PC-9 (cell line): ENCODE results near the gene SPATA31D3. TPM values are rescaled to one million over a fixed set of nuclear protein-coding genes. Genes with fewer than 3 reads are reported as not detected.
A peak's percentile ranks its signal among the peaks of the same experiment; 100 is the strongest.
"Not testable (repeated sequence)": the region's sequence is repeated elsewhere in the genome, so short reads cannot be mapped to it uniquely, and the experiment has no call there.

Experiments used
- BruUV-seq: library from RNA; stranded (reverse); fragments of 400-500 nt; replicated peaks from 2 replicates; lab custom pipeline; 2021; lab: Mats Ljungman, UMichigan
- CTCF ChIA-PET: fragments of 300-600 bp; sonication (Branson Sonifier 250); formaldehyde crosslinking; loops from one replicate; lab custom pipeline; 2022; ENCODE audit warnings: antibody characterized with exemption; lab: Charles Lee
- POLR2A ChIA-PET: fragments of 300-600 bp; sonication (Branson Sonifier 250); formaldehyde crosslinking; loops from one replicate; lab custom pipeline; 2022; ENCODE audit warnings: antibody characterized with exemption; ENCODE audit not compliant: unreplicated experiment; lab: Charles Lee
- DNase-seq, 2 experiments: peaks; one replicate each; pipeline versions ENCODE4 v3.0.0 to v3.0.0-alpha.2; 2015 to 2022; ENCODE audit warnings: mixed read lengths in 1 of 2
- H2AFZ ChIP-seq: fragments of 200-600 bp; sonication (generic); 2 replicates; pipeline ENCODE4 v1.8.1; 2017; ENCODE audit warnings: antibody characterized with exemption
- H3F3A ChIP-seq: fragments of 200-600 bp; sonication (generic); 2 replicates; pipeline ENCODE4 v1.8.1; 2017; ENCODE audit warnings: antibody characterized with exemption, mild to moderate bottlenecking, low read depth; ENCODE audit not compliant: insufficient read depth
- H3K27ac ChIP-seq: fragments of 200-600 bp; sonication (generic); 2 replicates; pipeline ENCODE4 v1.6.1; 2016; ENCODE audit warnings: mixed run types
- H3K27me3 ChIP-seq: fragments of 200-600 bp; sonication (generic); 2 replicates; pipeline ENCODE4 v1.6.1; 2016; ENCODE audit warnings: low read depth, mixed run types; ENCODE audit not compliant: insufficient read depth
- H3K36me3 ChIP-seq: fragments of 200-600 bp; sonication (generic); 2 replicates; pipeline ENCODE4 v1.6.1; 2016; ENCODE audit warnings: low read depth, mixed run types
- H3K4me1 ChIP-seq: fragments of 200-600 bp; sonication (generic); replicated peaks from 2 replicates; pipeline ENCODE4 v1.6.1; 2016; ENCODE audit warnings: mixed run types; ENCODE audit not compliant: insufficient read depth
- H3K4me2 ChIP-seq: fragments of 200-600 bp; sonication (generic); 2 replicates; pipeline ENCODE4 v1.6.1; 2017; ENCODE audit warnings: mixed run types
- H3K4me3 ChIP-seq: fragments of 200-600 bp; sonication (generic); 2 replicates; pipeline ENCODE4 v1.6.1; 2016; ENCODE audit warnings: mixed run types
- H3K79me2 ChIP-seq: fragments of 200-600 bp; sonication (generic); 2 replicates; pipeline ENCODE4 v1.6.1; 2017; ENCODE audit warnings: low read depth, mixed run types
- H3K9me2 ChIP-seq: fragments of 200-600 bp; sonication (generic); 2 replicates; pipeline ENCODE4 v1.8.1; 2017; ENCODE audit warnings: mild to moderate bottlenecking; ENCODE audit not compliant: insufficient read depth
- H3K9me3 ChIP-seq: fragments of 200-600 bp; sonication (generic); 2 replicates; pipeline ENCODE4 v1.8.1; 2016; ENCODE audit warnings: low read depth; ENCODE audit not compliant: insufficient read depth
- H4K20me1 ChIP-seq: fragments of 200-600 bp; sonication (generic); 2 replicates; pipeline ENCODE4 v1.8.1; 2017; ENCODE audit not compliant: insufficient read depth
- CTCF ChIP-seq: fragments of 200-600 bp; sonication (generic); conservative IDR thresholded peaks from 2 replicates; pipeline ENCODE4 v1.6.1; 2017; ENCODE audit warnings: mixed run types, antibody characterized with exemption, mild to moderate bottlenecking, moderate library complexity
- EZH2 ChIP-seq: fragments of 200-600 bp; sonication (generic); IDR thresholded peaks from 2 replicates; pipeline ENCODE4 v1.8.0; 2017; ENCODE audit warnings: antibody characterized with exemption, low read depth
- intact Hi-C: fragments of 100-400 bp; cut with micrococcal nuclease; formaldehyde crosslinking; loops from one replicate; pipeline ENCODE4 v1.10.0; 2022; ENCODE audit not compliant: unreplicated experiment
- total RNA-seq: library from RNA; stranded (reverse); gene quantifications from 2 replicates; pipeline ENCODE4 v1.2.3, GENCODE V29; 2021

The SPATA31D3 gene
- total RNA-seq, 1 experiment from 2014 or later = not detected

DNA sequence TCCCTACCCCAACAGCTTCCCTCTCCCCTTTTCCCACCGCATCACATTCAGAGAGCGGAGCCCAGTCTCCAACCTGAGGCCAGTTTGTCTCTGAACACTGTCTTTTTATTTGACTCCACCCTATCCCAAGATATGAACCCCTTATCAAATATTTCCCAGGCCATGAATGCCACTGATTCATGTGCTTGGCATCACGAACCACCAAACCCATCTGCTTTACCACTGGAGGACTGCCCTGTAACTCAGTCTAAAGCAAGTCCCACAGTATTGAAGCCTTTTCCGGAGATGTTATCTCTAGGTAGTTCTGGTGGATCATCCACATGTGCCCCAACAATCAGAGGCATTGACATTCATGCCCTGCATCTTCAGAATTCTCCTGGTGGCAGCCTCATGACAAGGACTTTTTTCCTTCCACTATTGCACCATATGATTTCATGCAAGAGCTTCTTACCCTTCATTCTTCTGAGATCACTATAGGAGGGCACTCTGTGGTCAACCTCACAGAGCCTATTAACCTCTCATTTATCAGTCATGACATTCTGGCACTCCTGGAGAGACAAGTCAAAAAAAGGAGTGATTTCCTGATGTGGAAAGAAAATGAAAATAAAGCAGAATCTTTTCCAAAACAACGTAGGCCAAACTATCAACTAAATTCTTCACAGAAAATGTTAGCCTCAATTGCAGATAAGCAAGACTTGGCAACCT is 27.3 kb upstream of the SPATA31D3 start:
- H3K36me3 ChIP-seq = no peaks in the 10 kb centered on the region
- H3F3A ChIP-seq = no peaks in the 10 kb centered on the region
- no peak overlapping the region for H2AFZ ChIP-seq
- ChIA-PET POLR2A (no interaction called here), CTCF (no interaction called here)
- H3K9me2 ChIP-seq = no peaks in the 10 kb centered on the region
- TF ChIP-seq EZH2 = no peak
- TF ChIP-seq CTCF = no peak
- H3K27ac ChIP-seq = no peak overlapping the region
- no peaks in the 10 kb centered on the region for H3K27me3 ChIP-seq
- H4K20me1 ChIP-seq = no peaks in the 10 kb centered on the region
- DNase-seq = peak; percentile 10 to 31
- no TSS peak for BruUV-seq
- H3K79me2 ChIP-seq = no peaks in the 10 kb centered on the region
- intact Hi-C loops = no loop called here
- no peak overlapping the region for H3K4me2 ChIP-seq
- H3K4me3 ChIP-seq = no peak overlapping the region
- H3K9me3 ChIP-seq = no peaks in the 10 kb centered on the region
- no peaks in the 10 kb centered on the region for H3K4me1 ChIP-seq

GRCh38 chr9:81918507-81918906 is 24.8 kb upstream of the SPATA31D3 start:
- H4K20me1 ChIP-seq, H3K36me3 ChIP-seq, POLR2A ChIA-PET, H3K27me3 ChIP-seq, BruUV-seq, H3K9me3 ChIP-seq, H3K4me2 ChIP-seq, CTCF ChIA-PET, intact Hi-C loops, H3F3A ChIP-seq, H2AFZ ChIP-seq, H3K9me2 ChIP-seq, DNase-seq, H3K79me2 ChIP-seq, H3K4me3 ChIP-seq, H3K27ac ChIP-seq, H3K4me1 ChIP-seq: not testable (repeated sequence)

- H3K79me2 ChIP-seq, H3K9me2 ChIP-seq, intact Hi-C loops, H3F3A ChIP-seq, DNase-seq, H4K20me1 ChIP-seq, POLR2A ChIA-PET, H3K9me3 ChIP-seq, H3K36me3 ChIP-seq, BruUV-seq, H3K4me2 ChIP-seq, H2AFZ ChIP-seq, H3K27ac ChIP-seq, H3K4me1 ChIP-seq, H3K4me3 ChIP-seq, H3K27me3 ChIP-seq, CTCF ChIA-PET: not testable (repeated sequence)
These were observed 15.0 kb upstream of the SPATA31D3 start, which contains the start of gene SPATA31D4 for GRCh38 chr9:81928305-81928704. SPATA31D4 (plus strand) TSS chr9:81928428; CDS start chr9:81928514, 86 bp downstream.

DNA sequence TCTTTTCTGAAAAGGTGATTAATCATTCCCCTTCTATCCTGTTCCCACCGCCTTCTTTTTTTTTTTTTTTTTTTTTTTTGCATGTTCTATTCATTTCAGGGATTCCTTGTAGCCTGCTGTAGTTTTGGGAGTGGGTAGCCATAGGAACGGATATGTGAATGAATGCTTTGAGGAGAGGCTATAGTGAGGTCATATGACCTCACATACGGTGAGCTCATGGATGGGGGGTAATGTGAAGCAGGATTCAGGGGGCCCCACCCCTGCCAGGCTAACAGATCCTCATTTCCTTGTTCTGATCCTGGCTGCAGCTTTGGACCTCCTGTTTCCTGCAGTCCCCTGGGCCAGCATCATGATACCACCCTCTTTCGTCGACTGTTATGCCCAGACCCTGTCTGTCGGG is 13.2 kb upstream of the SPATA31D3 start:
- H3K9me2 ChIP-seq, H3K4me3 ChIP-seq, H3K27ac ChIP-seq, DNase-seq, H2AFZ ChIP-seq, H3F3A ChIP-seq, H3K9me3 ChIP-seq, H3K27me3 ChIP-seq, BruUV-seq, H3K36me3 ChIP-seq, H3K4me2 ChIP-seq, H4K20me1 ChIP-seq, POLR2A ChIA-PET, intact Hi-C loops, CTCF ChIA-PET, H3K79me2 ChIP-seq, H3K4me1 ChIP-seq: not testable (repeated sequence)

DNA sequence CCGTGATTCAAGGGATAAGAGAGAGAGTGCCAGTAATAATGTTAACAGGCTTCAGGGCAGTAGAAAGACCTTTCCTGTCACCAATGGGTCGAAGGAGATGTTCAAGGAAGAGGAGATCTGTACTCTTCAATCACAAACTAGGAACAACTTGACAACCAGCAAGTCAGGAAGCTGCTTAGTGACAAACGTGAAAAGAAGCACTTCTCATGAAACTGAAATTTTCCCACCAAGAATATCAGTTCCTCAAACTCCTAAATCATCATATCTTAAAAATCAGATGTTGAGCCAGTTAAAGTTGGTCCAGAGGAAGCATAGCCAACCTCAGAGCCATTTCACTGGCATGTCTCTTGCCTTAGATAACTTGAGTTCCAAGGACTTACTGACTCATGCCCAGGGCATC is 9.8 kb upstream of the SPATA31D3 start:
- POLR2A ChIA-PET, H4K20me1 ChIP-seq, H3K36me3 ChIP-seq, intact Hi-C loops, CTCF ChIA-PET, H3K79me2 ChIP-seq, DNase-seq, H3K4me3 ChIP-seq, H3K27me3 ChIP-seq, H3K9me3 ChIP-seq, H3K9me2 ChIP-seq, H3F3A ChIP-seq, BruUV-seq, H3K4me2 ChIP-seq, H3K4me1 ChIP-seq, H2AFZ ChIP-seq, H3K27ac ChIP-seq: not testable (repeated sequence)

DNA sequence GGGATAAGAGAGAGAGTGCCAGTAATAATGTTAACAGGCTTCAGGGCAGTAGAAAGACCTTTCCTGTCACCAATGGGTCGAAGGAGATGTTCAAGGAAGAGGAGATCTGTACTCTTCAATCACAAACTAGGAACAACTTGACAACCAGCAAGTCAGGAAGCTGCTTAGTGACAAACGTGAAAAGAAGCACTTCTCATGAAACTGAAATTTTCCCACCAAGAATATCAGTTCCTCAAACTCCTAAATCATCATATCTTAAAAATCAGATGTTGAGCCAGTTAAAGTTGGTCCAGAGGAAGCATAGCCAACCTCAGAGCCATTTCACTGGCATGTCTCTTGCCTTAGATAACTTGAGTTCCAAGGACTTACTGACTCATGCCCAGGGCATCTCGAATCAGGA is 5.3 kb downstream of the SPATA31D3 start:
- H2AFZ ChIP-seq, DNase-seq, intact Hi-C loops, H3K4me1 ChIP-seq, H3K9me3 ChIP-seq, H3F3A ChIP-seq, H3K4me2 ChIP-seq, H3K9me2 ChIP-seq, H3K27me3 ChIP-seq, H3K27ac ChIP-seq, H4K20me1 ChIP-seq, BruUV-seq, H3K79me2 ChIP-seq, H3K36me3 ChIP-seq, POLR2A ChIA-PET, H3K4me3 ChIP-seq, CTCF ChIA-PET: not testable (repeated sequence)
